Measurements from ENCODE around the gene MAP4K5.

MAP4K5 gene

DNA sequence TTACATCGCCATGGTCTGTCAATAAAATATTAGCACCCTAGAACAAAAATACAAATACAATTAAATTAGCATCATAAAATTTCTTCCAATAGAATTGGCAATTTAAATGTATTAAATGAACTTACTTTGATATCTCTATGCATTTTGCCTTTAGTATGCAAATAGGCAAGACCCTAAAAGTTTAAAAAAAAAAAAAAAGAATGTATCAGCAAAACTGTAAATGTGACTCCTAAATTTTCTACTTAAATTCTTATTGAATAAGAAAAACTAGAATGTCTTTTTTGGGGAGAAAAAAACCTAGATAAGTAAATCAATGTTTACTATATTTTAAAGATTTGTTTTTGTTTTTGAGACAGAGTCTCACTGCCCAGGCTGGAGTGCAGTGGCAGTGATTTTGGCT is 56.2 kb downstream of the MAP4K5 start:
- DNase-seq (ENCODE audit: low spot score): no peak

DNA sequence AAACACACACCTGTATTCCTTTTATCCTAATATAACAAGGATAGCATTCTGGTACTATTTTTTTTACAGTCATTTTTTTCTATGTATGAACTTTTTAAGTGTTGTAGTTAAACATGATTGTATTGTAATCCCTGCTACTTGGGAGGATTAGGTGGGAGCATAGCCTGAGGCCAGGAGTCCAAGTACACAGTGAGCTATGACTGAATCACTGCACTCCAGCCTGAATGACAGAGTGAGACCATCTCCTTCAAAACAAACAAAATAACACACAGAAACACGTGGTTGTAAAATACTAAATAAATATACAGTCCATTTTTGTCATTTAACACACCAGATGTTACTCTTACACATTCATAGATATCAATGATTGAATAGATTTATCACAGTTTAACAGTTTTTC is 56.9 kb downstream of the MAP4K5 start:
- no peak for DNase-seq (ENCODE audit: low spot score)

DNA sequence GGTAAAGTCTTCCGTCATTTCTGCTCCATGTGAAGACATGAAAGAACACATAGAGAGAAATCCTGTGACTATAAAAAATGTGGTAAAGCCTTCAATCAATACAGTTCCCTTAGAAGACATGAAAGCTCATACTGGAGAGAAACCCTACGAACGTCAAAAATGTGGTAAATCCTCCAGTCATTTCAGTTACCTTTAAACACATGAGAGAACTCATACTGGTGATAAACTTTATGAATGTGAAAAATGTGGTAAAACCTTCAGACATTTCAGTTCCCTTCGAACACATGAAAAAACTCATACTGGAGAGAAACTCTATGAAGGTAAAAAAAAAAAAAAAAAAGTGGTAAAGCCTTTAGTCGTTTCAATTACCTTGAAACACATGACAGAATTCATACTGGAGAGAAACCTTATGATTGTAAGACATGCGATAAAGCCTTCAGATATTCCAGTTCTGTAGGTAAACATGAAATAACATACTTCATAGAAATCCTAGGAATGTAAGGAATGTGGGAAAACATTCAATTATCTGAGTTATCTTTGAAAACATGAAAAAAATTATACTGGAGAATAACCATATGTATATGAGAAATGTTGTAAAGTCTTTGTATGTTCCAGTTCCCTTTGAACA is 60.4 kb downstream of the MAP4K5 start:
- DNase-seq (ENCODE audit: low spot score): no peak

DNA sequence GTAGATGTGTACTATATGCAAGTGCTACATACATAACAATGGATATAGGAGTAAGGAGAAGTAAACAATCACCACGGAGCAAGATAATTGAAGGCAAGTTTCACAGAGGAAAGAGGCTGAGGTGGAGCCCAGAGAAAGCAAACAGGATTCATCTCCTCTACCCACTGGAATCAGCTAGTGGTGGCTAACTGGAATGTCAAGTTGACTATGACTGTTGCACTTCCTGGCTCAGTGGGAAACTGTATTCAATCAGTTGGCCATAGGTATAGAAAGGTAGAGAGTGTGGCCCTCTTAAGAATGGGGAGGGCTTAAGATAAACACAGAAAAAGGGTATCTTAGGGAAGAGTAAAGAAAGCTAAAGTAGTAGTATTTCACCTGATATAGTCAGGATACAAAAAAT is 62.4 kb downstream of the MAP4K5 start:
- DNase-seq (ENCODE audit: low spot score): no peak

DNA sequence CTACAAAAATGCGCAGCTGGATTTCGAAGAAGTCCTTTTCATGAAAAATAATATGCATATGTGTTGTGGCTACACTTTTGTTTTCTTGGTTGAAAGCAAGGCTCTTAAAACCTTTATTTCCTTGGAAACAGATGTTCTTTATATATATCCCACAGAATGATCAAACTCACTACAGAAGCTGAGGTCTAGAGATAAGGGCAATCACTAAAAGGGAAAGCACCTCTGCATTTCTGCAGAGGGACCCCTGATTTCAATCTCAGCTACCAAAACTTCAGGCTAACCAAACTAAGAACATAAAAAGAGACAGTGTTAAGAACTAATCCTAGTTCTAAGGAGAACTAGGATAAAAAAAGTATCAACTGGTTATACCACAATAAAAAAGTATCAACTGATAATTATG is 70.3 kb downstream of the MAP4K5 start:
- DNase-seq (ENCODE audit: low spot score): no peak

DNA sequence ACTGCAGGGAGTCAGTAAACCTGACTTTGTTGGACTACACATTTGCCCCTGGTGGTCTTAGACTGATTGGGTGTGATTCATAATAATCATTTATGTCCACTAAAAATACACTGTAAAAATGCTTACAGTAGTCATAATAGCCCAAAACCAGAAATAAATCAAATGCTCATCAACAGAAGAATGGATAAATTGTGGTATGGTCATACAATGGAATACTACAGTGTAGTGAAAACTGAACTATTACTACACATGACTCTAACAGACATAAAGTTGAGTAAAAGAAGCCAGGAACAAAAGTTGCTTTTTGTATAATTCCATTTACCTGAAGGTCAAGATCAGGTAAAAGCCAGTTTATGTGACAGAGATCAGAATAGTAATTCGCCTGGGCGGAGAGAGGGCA is 78.5 kb downstream of the MAP4K5 start:
- no peak for DNase-seq (ENCODE audit: low spot score)

DNA sequence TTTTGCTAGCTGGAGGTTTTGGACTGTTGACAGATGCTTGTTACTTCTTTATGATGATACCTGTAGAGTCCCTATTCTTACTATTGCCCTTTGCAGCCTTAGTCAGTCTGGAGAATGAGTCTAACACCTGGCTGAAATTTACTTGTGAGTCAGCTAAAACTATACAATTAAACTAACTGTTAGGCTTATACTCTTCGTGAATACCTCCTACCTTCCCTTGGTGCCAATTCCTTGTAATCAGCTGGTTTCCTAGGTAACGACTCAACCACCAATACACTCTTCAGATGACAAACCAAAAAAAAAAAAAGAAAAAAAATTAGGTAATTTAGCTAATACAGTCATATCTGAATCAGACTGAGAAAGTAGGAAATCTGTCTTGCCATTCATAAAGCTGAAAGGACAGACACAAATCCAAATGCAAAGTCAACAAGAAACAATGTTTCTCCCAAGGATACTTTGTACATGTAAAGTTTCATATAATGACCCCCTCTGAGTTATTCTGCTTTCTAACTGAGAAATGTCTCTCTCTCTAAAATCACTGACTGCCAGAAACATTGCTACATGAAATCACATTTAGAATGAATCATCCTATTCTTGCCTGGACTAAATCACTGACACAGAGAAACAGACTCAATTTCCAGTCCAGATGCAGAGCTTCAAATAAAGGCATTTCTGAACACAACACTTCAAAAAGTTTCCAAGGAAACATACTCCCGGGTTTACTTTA is 79.2 kb downstream of the MAP4K5 start:
- no peak for DNase-seq (ENCODE audit: low spot score)

DNA sequence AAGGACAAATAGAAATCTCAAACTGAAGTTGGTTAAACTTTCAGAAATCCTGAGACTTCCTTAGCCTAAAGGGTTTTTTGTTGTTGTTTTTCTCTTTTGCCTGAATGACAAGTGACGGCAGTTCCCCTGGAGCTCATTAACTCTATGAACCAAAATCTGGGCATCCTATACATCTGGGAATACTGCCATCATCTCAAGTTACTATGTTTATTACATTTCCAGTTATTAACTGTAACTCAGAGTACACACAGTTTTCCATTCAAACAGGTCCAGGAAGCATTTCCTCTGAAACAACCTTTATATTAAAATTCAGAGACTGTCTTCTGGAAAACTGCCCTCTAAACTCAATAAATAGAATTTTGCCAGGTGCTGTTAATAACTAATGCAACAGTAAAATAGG is 80.1 kb downstream of the MAP4K5 start:
- DNase-seq (ENCODE audit: low spot score): no peak

DNA sequence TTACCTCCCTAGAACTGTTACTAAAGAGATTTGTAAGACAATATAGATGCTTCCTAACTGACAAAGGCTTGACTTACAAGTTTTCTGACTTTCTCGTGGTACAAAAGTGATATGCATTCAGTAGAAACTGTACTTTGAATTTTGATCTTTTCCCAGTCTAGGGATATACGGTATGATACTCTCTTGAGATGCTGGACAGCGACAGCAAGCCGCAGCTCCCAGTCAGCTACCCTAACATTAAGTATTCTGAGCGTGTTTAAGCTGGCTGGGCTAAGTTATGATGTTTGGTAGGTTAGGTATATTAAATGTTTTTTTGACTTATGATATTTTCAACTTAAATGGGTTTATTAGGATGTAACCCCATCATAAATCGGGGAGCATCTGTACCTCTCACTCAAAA is 80.5 kb downstream of the MAP4K5 start:
- DNase-seq (ENCODE audit: low spot score): no peak

DNA sequence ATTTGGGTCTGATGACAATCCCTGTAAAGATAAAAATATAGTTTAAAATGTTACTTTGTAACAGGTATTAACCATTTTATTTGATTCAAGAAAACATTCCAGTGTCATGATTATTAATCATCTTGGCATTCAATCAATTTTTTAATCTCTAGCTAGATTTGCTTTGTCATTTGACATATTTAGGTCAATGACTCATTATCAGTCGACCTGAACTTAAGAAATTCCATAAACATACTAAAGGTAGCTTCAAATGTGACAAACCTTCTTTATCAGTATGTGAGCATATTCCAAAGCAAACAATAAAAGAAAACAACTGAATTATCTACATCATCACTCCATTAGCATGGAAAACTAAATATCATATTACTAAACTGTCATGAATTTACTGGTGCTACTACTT is 84.9 kb downstream of the MAP4K5 start:
- DNase-seq (ENCODE audit: low spot score): no peak

DNA sequence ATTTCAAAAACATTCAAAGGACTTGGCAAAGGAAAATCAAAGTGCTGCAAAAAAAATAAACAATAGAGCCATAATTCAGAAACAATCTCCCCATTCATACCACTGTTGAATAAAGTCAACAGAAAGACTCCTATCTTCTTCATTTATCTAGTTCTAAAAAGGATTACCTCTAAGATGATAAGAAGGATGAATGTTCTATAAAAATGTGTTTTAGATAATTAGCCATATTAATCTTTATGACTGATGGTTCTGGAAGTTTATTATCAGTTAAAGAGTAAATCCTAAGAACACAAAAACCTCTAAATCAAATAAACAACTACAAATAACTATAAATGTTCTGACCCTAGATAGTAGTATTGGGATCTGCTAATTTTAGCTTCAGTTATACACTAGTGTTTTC is 97.8 kb downstream of the MAP4K5 start:
- no peak for DNase-seq (ENCODE audit: low spot score)

DNA sequence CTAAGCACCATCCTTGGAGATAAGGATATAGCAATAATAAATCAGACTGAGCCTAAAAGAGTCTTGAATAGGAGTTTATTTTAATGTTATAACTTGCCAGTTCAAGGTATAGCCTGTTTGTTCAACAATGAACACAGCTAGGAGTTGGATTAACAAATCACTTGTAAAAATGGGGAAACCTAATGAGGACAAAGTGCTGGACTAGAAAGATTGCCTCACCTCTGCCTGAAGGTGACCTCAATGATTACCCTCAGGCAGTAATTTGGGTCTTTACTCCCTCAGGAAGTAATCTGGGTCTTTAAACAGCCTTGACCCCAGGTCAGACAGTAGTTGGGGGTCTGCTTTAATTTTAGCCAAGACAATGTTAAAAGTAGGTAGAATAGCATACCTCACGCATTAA is 100.2 kb downstream of the MAP4K5 start:
- no peak for DNase-seq (ENCODE audit: low spot score)

DNA sequence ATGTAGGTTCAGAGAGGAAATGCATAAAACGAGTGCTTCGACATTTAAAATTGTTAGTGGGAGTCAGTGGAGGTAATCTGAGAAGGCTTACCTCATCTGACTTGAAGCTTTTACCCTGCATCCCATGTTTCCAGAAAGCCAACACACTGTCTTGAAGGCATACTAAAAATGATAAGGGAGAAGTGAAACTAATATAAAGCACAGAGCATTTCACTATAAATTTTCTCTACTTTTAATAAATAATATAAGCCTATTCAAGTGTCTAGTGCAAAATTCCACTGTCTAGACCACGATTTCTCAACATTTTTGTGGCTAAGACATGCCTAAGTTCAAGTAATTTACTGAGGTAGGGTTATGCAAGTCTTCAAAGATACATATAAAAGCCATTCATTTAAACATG is 106.6 kb downstream of the MAP4K5 start:
- DNase-seq (ENCODE audit: low spot score): peak; percentile 18

DNA sequence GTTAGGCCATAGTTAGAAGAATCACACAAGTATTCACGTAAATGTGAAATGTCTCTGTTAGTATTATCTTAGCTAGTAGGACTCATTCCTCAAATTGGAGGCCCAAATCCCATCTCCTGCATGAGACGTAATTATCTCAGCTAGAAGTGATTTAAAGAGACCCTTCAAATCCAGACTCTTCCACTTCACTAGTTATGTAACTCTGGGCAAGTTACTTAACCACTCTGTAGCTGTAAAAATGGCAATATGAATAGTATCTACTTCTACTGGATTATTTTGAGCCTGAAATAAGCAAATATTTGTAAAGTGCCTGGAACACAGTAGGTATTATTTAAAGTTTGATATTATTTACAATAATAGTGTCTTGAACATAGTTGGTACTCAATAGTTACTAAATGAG is 107.3 kb downstream of the MAP4K5 start:
- no peak for DNase-seq (ENCODE audit: low spot score)

DNA sequence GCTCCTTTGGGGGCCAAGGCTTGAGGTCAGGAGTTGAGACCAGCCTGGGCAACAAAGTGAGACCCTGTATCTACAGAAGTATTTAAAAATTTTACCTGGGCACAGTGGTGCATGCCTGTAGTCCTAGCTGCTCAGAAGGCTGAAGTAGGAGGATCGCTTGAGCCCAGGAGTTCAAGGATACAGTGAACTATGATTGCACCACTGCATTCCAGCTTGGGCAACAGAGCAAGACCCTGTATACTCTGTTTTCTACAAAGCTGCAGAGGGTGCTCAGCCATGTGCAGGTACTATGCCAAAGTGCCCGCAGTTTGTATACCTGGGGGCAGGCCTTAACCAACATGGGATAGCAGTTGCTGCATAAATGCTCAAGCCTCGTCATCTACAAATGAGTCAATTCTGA is 108.8 kb downstream of the MAP4K5 start:
- DNase-seq (ENCODE audit: low spot score): no peak

DNA sequence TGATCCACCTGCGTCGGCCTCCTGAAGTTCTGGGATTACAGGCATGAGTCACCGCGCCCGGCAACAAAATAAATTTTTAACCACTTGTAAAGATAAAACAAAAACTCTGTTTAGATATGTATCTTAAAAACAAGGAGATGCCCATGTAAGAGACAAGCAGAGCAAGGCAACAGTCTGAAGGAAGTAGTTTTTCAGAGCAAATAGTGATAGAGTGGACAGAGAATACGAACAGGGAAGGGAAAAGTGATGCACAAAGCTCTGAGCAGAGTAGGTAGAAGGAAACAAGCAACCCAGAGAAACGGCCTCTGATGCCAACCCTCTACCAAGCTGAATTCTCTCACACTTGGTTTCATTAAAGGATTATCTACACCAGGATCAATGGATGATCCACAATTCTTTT is 110.9 kb downstream of the MAP4K5 start:
- no peak for DNase-seq (ENCODE audit: low spot score)

DNA sequence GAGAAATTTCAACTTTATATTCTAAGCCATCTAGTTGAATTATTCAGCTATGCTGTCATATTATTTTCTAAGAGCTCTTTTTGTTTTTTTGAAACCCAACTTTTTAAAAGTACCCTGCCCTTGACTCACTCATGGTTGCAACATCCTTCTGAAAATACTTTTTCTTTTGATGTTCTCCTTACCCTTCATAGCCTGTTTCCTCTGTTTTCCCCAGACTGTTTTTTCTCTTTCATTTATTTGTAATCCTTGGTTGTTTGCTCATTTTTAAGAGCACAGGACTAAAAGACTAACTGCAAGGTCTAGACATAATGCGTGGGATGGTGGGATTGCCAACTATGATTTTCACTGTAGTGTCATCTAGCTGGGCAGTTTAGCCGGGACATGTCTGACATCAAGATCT is 114.5 kb downstream of the MAP4K5 start:
- no peak for DNase-seq (ENCODE audit: low spot score)

DNA sequence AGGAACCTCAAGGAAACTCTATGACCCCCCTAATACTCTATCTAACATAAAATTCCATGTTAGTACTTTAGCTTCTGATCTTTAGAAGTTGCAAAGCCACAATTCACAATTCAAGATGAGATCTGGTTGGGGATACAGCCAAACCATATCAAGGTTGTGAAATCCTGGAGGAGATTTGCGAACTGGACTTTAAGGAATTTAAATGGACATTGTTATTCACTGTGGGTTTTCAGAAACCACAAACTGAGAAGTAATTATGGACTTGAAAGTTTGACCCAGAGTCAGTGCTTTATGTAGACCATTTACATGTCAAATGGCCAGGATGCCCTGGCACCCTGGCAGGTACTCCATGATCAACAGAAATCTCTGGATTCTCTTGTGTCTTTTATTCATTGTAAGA is 121.4 kb downstream of the MAP4K5 start:
- no peak for DNase-seq (ENCODE audit: low spot score)

DNA sequence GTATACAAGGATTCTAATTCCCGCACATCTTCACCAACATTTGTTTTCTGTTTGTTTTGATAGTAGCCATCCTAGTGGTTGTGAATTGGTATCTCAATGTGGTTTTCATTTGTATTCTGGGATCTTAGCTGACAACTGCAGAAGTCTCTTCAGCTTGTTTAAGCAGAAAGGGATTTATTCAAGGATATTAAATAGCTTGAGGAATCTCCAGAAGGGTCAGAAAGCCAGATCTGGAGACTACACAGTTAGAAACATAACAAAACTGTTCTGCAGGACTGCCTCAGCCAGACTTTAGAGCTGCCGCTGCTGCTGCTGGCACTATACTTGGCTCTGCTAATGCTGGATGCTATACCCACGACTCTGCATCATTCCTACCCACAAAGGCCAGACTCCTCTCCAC is 122.3 kb downstream of the MAP4K5 start:
- no peak for DNase-seq (ENCODE audit: low spot score)

DNA sequence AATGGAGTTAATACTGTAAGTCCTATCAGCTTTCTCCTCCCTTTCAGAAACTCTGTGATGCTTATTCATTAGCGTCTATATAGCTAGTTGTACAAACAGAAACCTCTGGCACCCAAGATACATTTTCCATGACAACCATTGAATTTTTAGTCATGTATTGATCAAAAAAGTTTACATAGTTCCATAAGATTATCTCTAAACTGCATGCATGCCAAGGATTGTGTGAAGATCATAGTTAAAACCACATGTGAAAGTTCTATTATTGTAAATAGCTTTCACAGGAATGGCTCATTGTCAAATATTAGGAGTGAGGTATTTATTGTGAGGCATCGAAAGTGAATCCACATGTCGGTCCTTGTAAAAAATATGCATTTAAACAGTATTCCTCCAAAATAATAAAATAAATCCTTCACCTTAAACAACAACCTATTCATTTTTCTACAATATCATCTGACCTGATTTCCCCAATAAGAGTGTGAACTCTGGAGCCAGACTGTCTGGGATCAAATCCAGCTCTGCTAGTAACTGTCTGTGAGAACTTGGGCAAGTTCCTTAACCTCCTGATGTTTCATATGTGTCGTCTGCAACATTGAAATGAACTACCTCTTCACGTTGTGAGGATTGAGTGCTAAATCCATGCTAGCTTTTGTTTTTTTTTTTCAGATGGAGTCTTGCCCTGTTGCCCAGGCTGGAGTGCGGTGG is 125.1 kb downstream of the MAP4K5 start:
- no peak for DNase-seq (ENCODE audit: low spot score)

DNA sequence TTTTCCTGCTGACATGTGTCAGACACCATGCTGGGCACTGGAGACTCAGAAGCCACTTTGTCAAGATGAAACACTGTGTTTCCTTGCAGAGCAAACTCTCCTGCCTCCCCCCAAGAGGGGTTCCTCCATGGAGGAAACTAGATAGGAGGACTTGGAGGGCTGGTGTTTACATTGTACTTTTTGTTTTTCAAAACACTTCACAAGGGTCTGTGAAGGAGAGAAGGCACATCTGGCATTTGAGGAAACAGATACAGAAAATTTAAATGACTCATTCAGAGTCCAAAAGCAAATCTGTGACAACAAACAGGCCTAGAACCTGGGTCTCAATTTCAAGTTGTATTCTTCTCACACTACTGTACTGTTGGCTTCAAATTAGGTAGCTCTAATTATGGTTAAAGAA is 128.9 kb downstream of the MAP4K5 start:
- no peak for DNase-seq (ENCODE audit: low spot score)

DNA sequence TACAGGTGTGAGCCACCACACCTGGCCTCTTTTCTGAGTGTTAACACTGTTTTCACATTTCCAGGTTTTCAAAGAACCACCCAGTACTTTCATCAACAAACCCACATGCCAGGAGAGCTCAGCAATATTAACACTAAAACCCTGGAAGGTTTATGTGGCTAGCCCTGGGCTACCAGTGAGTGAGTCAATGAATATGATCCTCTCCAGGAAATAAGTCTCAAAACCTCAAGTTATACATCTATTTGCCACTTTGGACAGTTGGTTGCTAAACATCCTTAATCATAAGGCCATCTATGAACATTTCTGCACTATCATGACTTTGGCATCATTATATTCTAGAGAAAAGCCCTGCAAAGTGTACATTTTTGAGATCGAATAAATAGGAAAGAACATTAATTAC is 129.4 kb downstream of the MAP4K5 start:
- DNase-seq (ENCODE audit: low spot score): no peak

DNA sequence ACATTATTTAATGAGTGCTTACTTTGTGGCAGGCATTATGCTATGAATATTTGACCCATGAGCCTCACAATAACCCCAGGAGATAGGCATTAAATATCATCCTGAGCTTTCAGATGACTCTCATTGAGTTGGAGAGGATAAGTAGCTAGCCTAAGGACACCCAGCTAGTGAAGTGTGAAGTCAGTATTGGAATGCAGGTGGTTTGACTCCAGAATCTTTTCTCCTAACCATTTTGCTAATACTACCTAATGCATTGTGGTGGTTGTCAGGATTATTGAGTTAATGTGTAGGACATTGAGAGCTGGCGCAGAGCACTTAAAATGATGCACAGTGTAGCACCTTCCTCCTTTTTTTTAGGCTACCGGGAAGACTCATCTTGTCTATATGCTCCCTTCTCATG is 131.9 kb downstream of the MAP4K5 start:
- DNase-seq (ENCODE audit: low spot score): no peak
